Activated T-cell treated with anti-CD3 and anti-CD28 coated beads for 24 hours (primary cell): ENCODE measurements around the gene ATXN2L.
A peak's percentile ranks its signal among the peaks of the same experiment; 100 is the strongest.
"Not testable (repeated sequence)": the region's sequence is repeated elsewhere in the genome, so short reads cannot be mapped to it uniquely, and the experiment has no call there.

ENCODE experiments used
- DNase-seq: peaks from one replicate; pipeline ENCODE4 v3.0.0-alpha.2; 2020; ENCODE audit warnings: low read depth

ATXN2L gene

DNA sequence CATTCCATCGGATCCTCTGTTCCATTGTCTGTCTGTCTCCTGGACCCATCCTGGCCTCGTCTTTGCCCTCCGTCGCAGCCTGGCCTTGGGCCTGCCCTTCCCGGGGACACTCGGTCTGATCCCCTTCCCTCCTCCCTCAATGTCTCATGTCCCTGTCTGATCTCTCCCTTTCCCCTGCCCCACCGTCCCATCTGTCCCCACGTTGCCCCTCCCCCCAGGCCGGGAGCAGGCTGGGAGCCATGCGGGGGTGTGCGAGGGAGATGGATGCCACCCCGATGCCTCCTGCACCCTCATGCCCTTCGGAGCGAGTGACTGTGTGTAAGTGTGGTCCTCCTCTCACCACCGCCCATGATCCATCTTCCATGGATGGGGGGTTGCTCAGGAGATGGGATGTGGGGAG, 50.2 kb downstream of the ATXN2L start:
- no peak for DNase-seq

- peak; percentile 44 for DNase-seq
These were observed 50.9 kb downstream of the ATXN2L start for GRCh38 chr16:28873543-28874201.

DNA sequence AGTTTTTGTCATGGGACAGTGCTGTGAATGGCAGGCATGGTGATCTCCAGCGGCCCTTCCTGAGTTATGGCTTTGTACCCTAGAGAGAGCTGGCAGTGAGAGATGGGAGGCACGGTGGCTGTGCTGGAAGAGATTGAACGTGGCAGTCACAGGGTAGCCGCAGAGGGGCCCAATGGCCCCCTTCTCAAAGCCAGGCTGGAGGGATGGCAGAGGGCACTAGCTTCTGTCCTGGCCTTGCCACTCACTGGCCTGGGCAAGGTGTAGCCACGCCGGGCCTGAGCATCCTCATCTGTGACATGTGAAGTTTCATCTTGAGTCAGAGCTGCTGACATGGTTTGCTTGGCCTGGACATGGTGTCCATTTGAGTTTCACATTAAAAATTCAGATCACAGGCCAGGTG, 51.6 kb downstream of the ATXN2L start:
- no peak for DNase-seq

- no peak for DNase-seq
These were observed 52.6 kb downstream of the ATXN2L start for GRCh38 chr16:28875134-28876018.

- DNase-seq, result no peak
These were observed 53.3 kb downstream of the ATXN2L start for GRCh38 chr16:28876019-28876659.

GRCh38 chr16:28876973-28877654, 54.3 kb downstream of the ATXN2L start:
- no peak for DNase-seq

DNA sequence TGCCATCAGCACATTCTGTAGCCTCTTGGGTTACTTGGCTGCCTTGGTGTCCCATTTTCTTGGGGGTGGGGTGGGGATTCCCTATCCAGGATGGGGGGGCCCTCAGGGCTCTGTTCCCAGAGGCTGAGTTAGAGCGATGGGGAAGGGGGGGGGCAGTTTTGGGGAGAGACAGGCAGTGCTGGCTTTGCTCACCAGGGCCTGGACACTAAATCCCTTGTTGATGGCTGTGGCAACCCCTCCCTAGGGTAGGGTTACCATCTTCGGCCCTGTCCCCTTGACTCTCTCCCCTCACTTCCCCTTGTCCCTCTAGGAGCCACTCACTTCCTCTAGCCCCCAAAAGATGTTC, 54.8 kb downstream of the ATXN2L start:
- DNase-seq, result no peak

DNA sequence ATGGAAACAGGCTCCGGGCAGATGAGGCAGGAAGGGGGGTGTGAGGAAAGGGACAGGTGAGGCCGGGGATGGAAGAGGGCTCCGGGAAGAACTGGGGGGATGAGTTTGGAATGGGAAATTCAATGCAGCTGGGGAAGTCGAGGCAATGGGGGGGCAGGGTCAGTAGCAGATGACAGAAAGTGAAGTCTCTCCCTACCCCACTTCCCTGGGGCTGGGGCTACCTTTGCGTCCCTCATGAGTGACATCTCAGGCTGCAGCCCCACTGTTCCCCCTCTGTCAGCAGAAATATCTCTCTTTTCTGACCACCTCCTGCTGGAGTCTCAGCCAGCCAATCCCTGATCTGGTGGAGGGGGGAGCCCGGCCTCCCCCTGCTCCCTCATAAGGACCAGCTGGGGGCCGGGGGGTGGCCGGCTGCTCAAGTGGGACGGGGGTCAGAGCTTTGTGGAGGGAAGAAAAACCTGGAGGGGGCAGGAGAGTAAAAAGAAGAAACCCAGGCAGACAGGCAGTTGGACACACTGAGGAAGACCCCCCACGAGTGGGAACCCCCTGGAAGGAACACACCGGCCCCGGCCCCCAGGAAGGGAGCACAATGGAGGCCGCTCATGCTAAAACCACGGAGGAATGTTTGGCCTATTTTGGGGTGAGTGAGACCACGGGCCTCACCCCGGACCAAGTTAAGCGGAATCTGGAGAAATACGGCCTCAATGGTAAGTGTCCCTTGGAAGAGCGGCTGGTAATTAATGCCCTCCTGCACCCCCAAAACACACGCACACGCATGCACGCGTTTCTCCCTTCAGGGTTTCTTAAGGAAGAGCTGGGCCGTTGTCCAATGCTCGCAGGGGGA, 55.5 kb downstream of the ATXN2L start, which contains the start of gene ATP2A1:
TSS of gene ATP2A1 (plus strand) at position 406 of the 844 bp plus-strand sequence. CDS start at position 590, 184 bp downstream.
- no peak for DNase-seq

DNA sequence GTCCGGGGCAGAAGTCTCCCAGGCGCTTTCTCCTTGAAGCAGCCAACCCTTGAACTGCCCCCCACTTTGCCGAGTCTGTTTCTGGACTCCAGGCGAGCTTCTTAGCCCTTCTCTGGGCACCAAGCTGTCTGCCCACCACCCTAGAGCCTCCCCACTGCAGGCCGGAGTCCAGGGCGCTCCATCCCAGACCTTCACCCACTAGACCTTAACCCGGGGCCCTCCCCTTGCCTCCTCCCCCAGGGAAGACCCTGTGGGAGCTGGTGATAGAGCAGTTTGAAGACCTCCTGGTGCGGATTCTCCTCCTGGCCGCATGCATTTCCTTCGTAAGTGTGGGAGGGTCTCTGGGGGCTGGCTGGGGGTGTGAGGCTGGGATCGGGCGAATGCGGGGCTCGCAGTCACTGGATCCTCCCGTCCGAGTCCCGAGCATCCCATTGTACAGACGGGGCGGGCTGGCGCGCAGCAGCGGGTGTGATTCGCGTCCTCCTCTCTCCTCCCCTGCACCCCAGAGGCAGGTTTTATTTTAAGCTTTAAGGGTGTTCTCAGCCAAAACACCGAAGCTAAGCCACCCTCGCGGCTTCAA, 56.6 kb downstream of the ATXN2L start:
- DNase-seq, result no peak

GRCh38 chr16:28879841-28880588, 57.2 kb downstream of the ATXN2L start:
- DNase-seq, result peak; percentile 92

DNA sequence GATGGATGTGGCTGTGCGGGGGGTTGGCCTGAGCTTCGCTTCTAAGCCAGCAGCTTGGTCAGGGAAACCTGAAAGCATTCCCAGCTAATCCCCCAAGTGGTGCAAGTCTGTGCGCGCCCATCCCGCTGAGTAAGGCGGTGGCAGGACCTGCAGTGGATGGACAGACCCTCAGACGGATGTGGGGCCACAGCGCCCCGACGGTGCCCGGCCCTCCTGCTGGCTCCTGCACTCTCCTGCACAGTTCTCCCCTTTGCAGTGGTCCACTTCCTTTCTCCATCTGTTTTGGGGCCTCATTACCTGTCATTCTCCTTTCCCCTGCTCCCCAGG, 57.8 kb downstream of the ATXN2L start:
- no peak for DNase-seq

- no peak for DNase-seq
These were observed 58.2 kb downstream of the ATXN2L start for GRCh38 chr16:28880955-28881354.

DNA sequence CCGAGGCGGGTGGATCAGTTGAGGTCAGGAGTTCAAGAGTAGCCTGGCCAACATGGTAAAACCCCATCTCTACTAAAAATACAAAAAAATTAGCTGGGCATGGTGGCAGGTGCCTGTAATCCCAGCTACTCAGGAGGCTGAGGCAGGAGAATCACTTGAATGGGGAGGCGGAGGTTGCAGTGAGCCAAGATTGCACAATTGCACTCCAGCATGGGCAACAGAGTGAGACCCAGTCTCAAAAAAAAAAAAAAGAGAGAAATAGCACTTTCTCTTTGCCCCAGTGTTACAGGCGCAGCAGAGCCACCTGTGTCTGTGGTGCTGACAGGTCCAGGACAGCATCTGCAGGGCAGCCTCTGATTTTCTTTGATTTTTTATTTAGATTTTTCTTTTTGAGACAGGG, 58.8 kb downstream of the ATXN2L start:
- not testable (repeated sequence) for DNase-seq

GRCh38 chr16:28882551-28883160, 59.9 kb downstream of the ATXN2L start:
- DNase-seq, result no peak

- DNase-seq, result no peak
These were observed 60.6 kb downstream of the ATXN2L start for GRCh38 chr16:28883221-28883996.

GRCh38 chr16:28884045-28884444, 61.2 kb downstream of the ATXN2L start:
- no peak for DNase-seq
